Measurements from ENCODE around the gene ZNF518B. TPM values are rescaled to one million over a fixed set of nuclear protein-coding genes. Genes with fewer than 3 reads are reported as not detected.

ZNF518B gene
- total and polyA plus RNA-seq, 9 of the 15 experiments (the other 6 are each of a cell fraction or from before 2014, with no cell fraction given), result 13.1 to 48.9 (median 37.5) TPM

- no peak overlapping the region for H3K9ac ChIP-seq (ENCODE audit: insufficient read depth in 1 of 2, low read depth in 2 of 2, low read length in 2 of 2)
- H3K9me1 ChIP-seq (ENCODE audit: control insufficient read depth, insufficient read depth, low read length), result no peaks in the 10 kb centered on the region
- 72% methylated on average over 5 of the region's 5 CpGs for WGBS (ENCODE audit: insufficient coverage, low coverage, missing lambda C conversion rate)
- peaks cover 45% of the 10 kb centered on the region for H3K36me3 ChIP-seq (ENCODE audit: control insufficient read depth, insufficient read depth, low read length)
- peak overlapping the region; percentile 15; the same call in 1 of the 2 replicates for H2AFZ ChIP-seq (ENCODE audit: low read depth, low read length)
- no peak overlapping the region for H3K4me2 ChIP-seq (ENCODE audit: insufficient read depth, low read length)
- H3K27ac ChIP-seq (ENCODE audit: extremely low read depth, low read depth, low read length), result peak overlapping the region; percentile 7; the same call in 1 of the 3 replicates
- BruUV-seq (replicated peaks), result no TSS peak
- H3K4me3 ChIP-seq, result no peak overlapping the region
- no peaks in the 10 kb centered on the region for H3K4me1 ChIP-seq (replicated peaks in 1 of 2; ENCODE audit: control insufficient read depth in 2 of 2, insufficient read depth in 2 of 2, low read length in 2 of 2)
- H3K27me3 ChIP-seq (ENCODE audit: control insufficient read depth in 2 of 2, insufficient read depth in 2 of 2, low read length in 2 of 2), result no peaks in the 10 kb centered on the region
- CTCF ChIA-PET (ENCODE audit: low intra/inter-chr PET ratio), result no interaction called here
- intact Hi-C loops (cut with micrococcal nuclease) (no loop called here), in situ Hi-C loops (cut with MboI) (no loop called here)
- H3K79me2 ChIP-seq (ENCODE audit: control insufficient read depth, insufficient read depth, low read length), result no peaks in the 10 kb centered on the region
- ATAC-seq (peak; percentile 37), DNase-seq (ENCODE audit: extremely low read depth in 1 of 4, low spot score in 3 of 4) (peak in 2 of 4 experiments; percentile 24 to 37), FAIRE-seq (peak; percentile 65)
- POLR2A ChIA-PET, result interaction anchor here (1.2 to 1.5 kb wide), 2 partner anchors 26 to 69 kb away, joined by 3 read pairs; no protein-coding TSS in a partner anchor
- H3K9me3 ChIP-seq (replicated peaks; ENCODE audit: control insufficient read depth, insufficient read depth, low read depth, low read length), result peaks cover 17% of the 10 kb centered on the region
- H4K20me1 ChIP-seq (replicated peaks; ENCODE audit: control insufficient read depth, insufficient read depth, low read length), result no peaks in the 10 kb centered on the region
- peak; percentile 8; the same call in 1 of the 2 replicates for TF ChIP-seq SOX6 (IDR thresholded peaks at IDR 0.05)
- no peak for TF ChIP-seq DEAF1 (CRISPR knock-in tag; IDR thresholded peaks at IDR 0.05)
- peak; percentile 74; the same call in 1 of the 2 replicates for TF ChIP-seq JUND (IDR thresholded peaks at IDR 0.05; ENCODE audit: borderline replicate concordance, low read depth, low read length)
- TF ChIP-seq JUND (tag; IDR thresholded peaks at IDR 0.05; ENCODE audit: borderline replicate concordance, low read depth, low read length), result peak; percentile 85
- 0 out of 2 replicates have a peak, but pooled peaks have one; percentile 4 for TF ChIP-seq MGA (IDR thresholded peaks at IDR 0.05)
- TF ChIP-seq NCOA1 (IDR thresholded peaks at IDR 0.05; ENCODE audit: low read depth), result peak; percentile 16; the same call in 1 of the 2 replicates
- no peak for TF ChIP-seq HINFP (tag; conservative IDR thresholded peaks at IDR 0.05; ENCODE audit: low read depth)
Observed at GRCh38 chr4:10442976-10443375, 14.2 kb downstream of the ZNF518B start.

All from K562 (cell line).